ENCODE measurements around the gene STK17B.

GRCh38 chr2:196169516-196169915 is 1.9 kb downstream of the STK17B start:
- no peak for TF ChIP-seq POLR2AphosphoS5 (IDR thresholded peaks at IDR 0.05; ENCODE audit: low read length)
- TF ChIP-seq PML (IDR thresholded peaks at IDR 0.05; ENCODE audit: low read length) = no peak
- no peak for TF ChIP-seq CTCF (IDR thresholded peaks at IDR 0.05 in 2 of 3, conservative IDR thresholded peaks at IDR 0.05 in 1 of 3; ENCODE audit: control insufficient read depth in 2 of 3, extremely low read depth in 1 of 3, insufficient read depth in 1 of 3, low read depth in 3 of 3, low read length in 3 of 3)
- TF ChIP-seq POLR2A (IDR thresholded peaks at IDR 0.05; ENCODE audit: low read depth, low read length) = no peak
- no peak for TF ChIP-seq STAT3 (IDR thresholded peaks at IDR 0.05; ENCODE audit: low read depth, low read length)
- no peak for TF ChIP-seq EZH2 (IDR thresholded peaks at IDR 0.05; ENCODE audit: borderline replicate concordance, control insufficient read depth, low read depth, low read length)
- no peak for TF ChIP-seq PRDM15 (CRISPR knock-in tag; IDR thresholded peaks at IDR 0.05)
- TF ChIP-seq USF1 (IDR thresholded peaks at IDR 0.05; ENCODE audit: borderline replicate concordance, extremely low read length, insufficient read depth, low read depth, low read length) = no peak
- no peak for TF ChIP-seq ATF2 (IDR thresholded peaks at IDR 0.05; ENCODE audit: low read length)
- no peak for TF ChIP-seq SP1 (IDR thresholded peaks at IDR 0.05; ENCODE audit: low read depth, low read length)
- TF ChIP-seq TAF1 (IDR thresholded peaks at IDR 0.05; ENCODE audit: borderline replicate concordance, low read depth, low read length) = no peak
- TF ChIP-seq SREBF2 (IDR thresholded peaks at IDR 0.05; ENCODE audit: low read length) = no peak

Data from GM12878 (cell line).